HepG2 (cell line): Measurements from ENCODE around the gene PCYT2. TPM values are rescaled to one million over a fixed set of nuclear protein-coding genes. Genes with fewer than 3 reads are reported as not detected.

Source experiments
- CBX1 ChIP-seq: IDR thresholded peaks from one replicate; pipeline ENCODE4 v1.6.1; 2016; ENCODE audit warnings: antibody characterized with exemption, low read depth
- CCAR2 ChIP-seq: fragments of 200-400 bp; formaldehyde crosslinking; optimal IDR thresholded peaks from 2 replicates; pipeline ENCODE3; 2018; ENCODE audit warnings: low read depth, mild to moderate bottlenecking, low read length, moderate library complexity
- HMGA1 ChIP-seq: sonication (generic); formaldehyde crosslinking; conservative IDR thresholded peaks from 2 replicates; pipeline ENCODE4 v1.4.0; 2020; ENCODE audit warnings: missing genetic modification reagents
- KLF6 ChIP-seq: IDR thresholded peaks from 2 replicates; pipeline ENCODE4 v1.8.0; 2016; ENCODE audit warnings: missing biosample characterization, missing genetic modification reagents
- MEIS1 ChIP-seq: sonication (generic); formaldehyde crosslinking; IDR thresholded peaks from 2 replicates; pipeline ENCODE4 v1.9.0; 2021; ENCODE audit warnings: mild to moderate bottlenecking, missing genetic modification reagents, moderate library complexity, borderline replicate concordance
- NFYC ChIP-seq: IDR thresholded peaks from 2 replicates; pipeline ENCODE4 v1.6.1; 2016; ENCODE audit warnings: missing genetic modification reagents, missing compliant biosample characterization
- PAF1 ChIP-seq: IDR thresholded peaks from 2 replicates; pipeline ENCODE4 v1.6.1; 2016; ENCODE audit warnings: missing genetic modification reagents, missing compliant biosample characterization
- TCF12 ChIP-seq, 2 experiments: fragments of 450-650 bp in 1 of 2; sonication (generic) in 1 of 2; formaldehyde crosslinking in 1 of 2; IDR thresholded peaks; 2 replicates each; pipeline versions ENCODE4 v1.6.1 to v1.8.0; 2017 to 2022; ENCODE audit warnings: antibody characterized with exemption in 1 of 2, mild to moderate bottlenecking in 1 of 2, missing genetic modification reagents in 1 of 2, moderate library complexity in 1 of 2
- UBTF ChIP-seq: sonication (generic); formaldehyde crosslinking; IDR thresholded peaks from 2 replicates; pipeline ENCODE4 v1.4.0; 2020; ENCODE audit warnings: mild to moderate bottlenecking, missing genetic modification reagents
- ZNF142 ChIP-seq: sonication (generic); formaldehyde crosslinking; IDR thresholded peaks from 2 replicates; pipeline ENCODE4 v1.4.0; 2020; ENCODE audit warnings: missing genetic modification reagents
- ZNF326 ChIP-seq: sonication (generic); formaldehyde crosslinking; IDR thresholded peaks from 2 replicates; pipeline ENCODE4 v1.4.0; 2020; ENCODE audit warnings: missing genetic modification reagents, borderline replicate concordance
- ZNF331 ChIP-seq: sonication (generic); formaldehyde crosslinking; IDR thresholded peaks from 2 replicates; pipeline ENCODE4 v1.4.0; 2020; ENCODE audit warnings: missing genetic modification reagents
- ZNF383 ChIP-seq: sonication (generic); formaldehyde crosslinking; IDR thresholded peaks from 2 replicates; pipeline ENCODE4 v1.4.0; 2020; ENCODE audit warnings: missing genetic modification reagents, mild to moderate bottlenecking, borderline replicate concordance
- ZNF431 ChIP-seq: sonication (generic); formaldehyde crosslinking; IDR thresholded peaks from 2 replicates; pipeline ENCODE4 v1.9.0; 2022; ENCODE audit warnings: missing genetic modification reagents, low read depth, mild to moderate bottlenecking, borderline replicate concordance
- ZNF709 ChIP-seq: sonication (generic); formaldehyde crosslinking; IDR thresholded peaks from 2 replicates; pipeline ENCODE4 v1.5.0; 2020; ENCODE audit warnings: mild to moderate bottlenecking, missing genetic modification reagents
- ZNF788 ChIP-seq: sonication (generic); formaldehyde crosslinking; IDR thresholded peaks from 2 replicates; pipeline ENCODE4 v1.5.0; 2020; ENCODE audit warnings: mild to moderate bottlenecking, missing genetic modification reagents, borderline replicate concordance
- ZSCAN22 ChIP-seq: sonication (generic); formaldehyde crosslinking; IDR thresholded peaks from 2 replicates; pipeline ENCODE4 v1.4.0; 2020; ENCODE audit warnings: mild to moderate bottlenecking, missing genetic modification reagents
- polyA plus RNA-seq, 8 experiments: library from polyadenylated mRNA; depleted of rRNA in 3 of 8; stranded (reverse) in 7 of 8; unstranded in 1 of 8; fragments of >200 nt; fragmentation: Illumina TruSeq in 4 of 8; extraction: Trizol in 4 of 8; gene quantifications; 2 replicates each; pipeline versions ENCODE4 v1.2.1 to v1.2.3, GENCODE V29; 2011 to 2016; ENCODE audit warnings: low read depth in 4 of 8, missing spikeins in 1 of 8, mixed read lengths in 1 of 8; ENCODE audit not compliant: insufficient read depth in 1 of 8
- total RNA-seq, 5 experiments: library from RNA; depleted of rRNA; stranded (reverse); fragments of >200 nt; fragmentation: Illumina TruSeq; extraction: Trizol; gene quantifications; 2 replicates each; pipeline ENCODE4 v1.2.3, GENCODE V29; 2016; ENCODE audit warnings: low read depth in 1 of 5
- TF ChIP-seq, protein P1 (sequence below): sonication (generic); formaldehyde crosslinking; IDR thresholded peaks from 2 replicates; pipeline ENCODE4 v1.4.0; 2020; ENCODE audit warnings: missing genetic modification reagents, low read depth, mild to moderate bottlenecking, borderline replicate concordance
- TF ChIP-seq, protein P2 (sequence below): sonication (generic); formaldehyde crosslinking; IDR thresholded peaks from 2 replicates; pipeline ENCODE4 v1.8.0; 2023; ENCODE audit warnings: mild to moderate bottlenecking, missing genetic modification reagents

Gene PCYT2
- total and polyA plus RNA-seq, 2 of the 13 experiments (the other 11 are each of a cell fraction or from before 2014, with no cell fraction given): 147 to 297 TPM

DNA sequence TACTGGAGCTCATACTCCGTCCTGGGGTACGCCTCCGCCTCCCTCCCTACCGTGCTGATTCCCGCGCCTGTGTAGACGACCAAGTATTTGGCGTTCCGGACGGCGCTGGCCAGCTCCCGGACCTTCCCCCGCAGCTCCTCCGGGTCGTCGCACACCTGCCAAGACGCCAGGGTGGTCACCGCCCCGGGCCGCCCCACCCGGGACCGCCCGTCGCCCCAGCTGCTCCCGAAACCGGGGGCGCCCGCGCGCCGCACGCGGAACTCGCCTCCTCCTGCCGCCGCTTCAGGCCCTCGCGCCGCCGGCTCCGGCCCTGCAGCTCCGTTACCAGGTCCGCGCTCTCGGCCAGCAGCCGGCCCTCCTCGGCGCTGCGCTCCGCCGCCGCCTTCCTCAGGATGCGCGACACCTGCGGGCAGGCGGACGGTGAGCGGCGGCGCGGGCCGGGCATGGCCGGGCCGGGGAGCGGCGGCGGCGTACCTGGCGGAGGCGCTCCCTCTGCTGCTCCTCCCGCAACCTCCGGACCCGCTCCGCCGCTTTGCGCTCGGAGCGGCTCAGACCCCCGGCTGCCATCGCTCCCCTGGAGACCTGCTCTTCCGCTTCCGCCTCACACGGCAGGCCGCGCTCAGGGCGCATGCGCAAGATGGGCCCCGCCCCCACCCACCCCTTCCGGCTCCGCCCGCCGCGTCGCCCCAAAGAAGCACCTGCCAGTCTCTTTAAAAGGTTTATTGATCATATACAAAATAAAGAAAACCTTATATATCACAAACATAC lies 6.5 kb upstream of the PCYT2 start, which contains the start of gene SIRT7 (continued):
- no peak for TF ChIP-seq ZNF142 (CRISPR knock-in tag)
- TF ChIP-seq ZNF331 (CRISPR knock-in tag): no peak
- TF ChIP-seq KLF6 (CRISPR knock-in tag): peak; percentile 76; the same call in 1 of the 2 replicates
- TF ChIP-seq UBTF: peak; percentile 78; the same call in 1 of the 2 replicates
- TF ChIP-seq TCF12 (IDR thresholded peaks at IDR 0.05): no peak
- peak; percentile 51; the same call in 1 of the 2 replicates for TF ChIP-seq TCF12 (CRISPR knock-in tag; IDR thresholded peaks at IDR 0.05)
- peak; percentile 86; the same call in 1 of the 2 replicates for TF ChIP-seq ZNF326 (CRISPR knock-in tag)
- peak; percentile 73; the same call in 1 of the 2 replicates for TF ChIP-seq MEIS1 (CRISPR knock-in tag)
- 0 out of 2 replicates have a peak, but pooled peaks have one; percentile 36 for TF ChIP-seq ZNF709
- TF ChIP-seq ZNF431: peak; percentile 54; the same call in 1 of the 2 replicates
- TF ChIP-seq CCAR2: no peak
- no peak for TF ChIP-seq CBX1
- no peak for TF ChIP-seq HMGA1 (CRISPR knock-in tag)
- TF ChIP-seq PAF1 (CRISPR knock-in tag): peak; percentile 43; the same call in 1 of the 2 replicates
- no peak for TF ChIP-seq ZSCAN22 (CRISPR knock-in tag)
- TF ChIP-seq, protein P1, sequence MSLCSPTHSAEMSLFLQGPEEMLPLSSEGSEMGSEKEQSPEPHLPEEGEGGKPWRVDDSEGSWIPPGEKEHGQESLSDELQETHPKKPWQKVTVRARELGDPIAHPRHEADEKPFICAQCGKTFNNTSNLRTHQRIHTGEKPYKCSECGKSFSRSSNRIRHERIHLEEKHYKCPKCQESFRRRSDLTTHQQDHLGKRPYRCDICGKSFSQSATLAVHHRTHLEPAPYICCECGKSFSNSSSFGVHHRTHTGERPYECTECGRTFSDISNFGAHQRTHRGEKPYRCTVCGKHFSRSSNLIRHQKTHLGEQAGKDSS (CRISPR knock-in tag): peak; percentile 63; the same call in 1 of the 2 replicates
- TF ChIP-seq NFYC (CRISPR knock-in tag): no peak
- TF ChIP-seq ZNF788 (CRISPR knock-in tag): 0 out of 2 replicates have a peak, but pooled peaks have one; percentile 29
- TF ChIP-seq ZNF383 (CRISPR knock-in tag): no peak
- TF ChIP-seq, protein P2, sequence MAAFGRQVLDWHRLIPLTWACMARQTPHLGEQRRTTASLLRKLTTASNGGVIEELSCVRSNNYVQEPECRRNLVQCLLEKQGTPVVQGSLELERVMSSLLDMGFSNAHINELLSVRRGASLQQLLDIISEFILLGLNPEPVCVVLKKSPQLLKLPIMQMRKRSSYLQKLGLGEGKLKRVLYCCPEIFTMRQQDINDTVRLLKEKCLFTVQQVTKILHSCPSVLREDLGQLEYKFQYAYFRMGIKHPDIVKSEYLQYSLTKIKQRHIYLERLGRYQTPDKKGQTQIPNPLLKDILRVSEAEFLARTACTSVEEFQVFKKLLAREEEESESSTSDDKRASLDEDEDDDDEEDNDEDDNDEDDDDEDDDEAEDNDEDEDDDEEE (CRISPR knock-in tag): no peak
